ENCODE data around the gene LRP1B.

- no peak for TF ChIP-seq CTCF (IDR thresholded peaks at IDR 0.05; ENCODE audit: low read length)
- no peak for TF ChIP-seq EZH2 (IDR thresholded peaks at IDR 0.05; ENCODE audit: borderline replicate concordance, low read length)
Measured at GRCh38 chr2:142179686-142180085, 48.9 kb upstream of the LRP1B start.
